ENCODE data around the gene AP3D1. TPM values are rescaled to one million over a fixed set of nuclear protein-coding genes. Genes with fewer than 3 reads are reported as not detected.

AP3D1 gene
- total RNA-seq, 1 experiment from 2014 or later = 103 TPM

DNA sequence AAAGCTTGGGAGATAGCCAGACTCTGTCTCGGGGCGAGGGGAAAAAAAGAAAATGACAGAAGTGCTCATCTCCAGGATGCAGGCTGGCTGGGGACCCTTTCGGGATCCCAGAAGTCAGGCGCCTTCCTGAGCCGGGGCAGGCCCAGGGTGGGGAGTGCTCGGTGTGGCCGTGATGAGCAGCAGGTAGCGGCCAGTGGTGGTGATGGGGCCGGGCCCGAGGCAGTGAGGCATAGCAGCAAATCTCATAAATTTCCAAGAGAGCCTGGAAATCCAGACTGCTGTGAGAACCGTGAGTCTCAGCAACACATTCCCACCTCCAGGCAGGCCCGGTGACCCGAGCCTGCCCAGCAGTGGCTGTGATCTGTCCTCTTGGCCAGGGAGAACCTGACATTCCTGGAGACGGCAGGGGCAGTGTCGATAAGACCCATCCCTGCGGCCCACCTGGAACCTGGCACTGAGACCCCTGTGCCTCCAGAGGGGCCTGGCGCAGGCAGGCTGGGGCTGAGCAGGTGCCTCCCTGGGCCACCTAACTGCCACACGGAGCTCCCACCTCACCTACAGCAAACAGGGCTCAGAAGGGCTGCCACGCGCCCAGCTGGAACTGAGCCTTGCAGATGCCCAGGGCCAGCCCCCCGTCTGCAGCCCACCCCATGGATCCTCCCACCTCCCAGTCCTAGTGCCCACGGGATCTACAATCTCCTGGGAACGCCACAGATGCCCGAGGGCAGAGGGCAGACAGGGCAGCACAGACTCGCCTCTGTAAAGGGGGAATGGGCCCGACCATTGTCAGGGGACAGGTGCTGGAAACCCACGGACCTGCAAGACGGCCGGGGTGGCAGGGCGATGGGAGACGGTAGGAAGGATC is 31.2 kb downstream of the AP3D1 start:
- ATAC-seq = no peak
- Histone ChIP-seq H3K4me3 (ENCODE audit: low read length) (no peak overlapping the region), H3K4me2 (ENCODE audit: low read length) (no peak overlapping the region), H3K27ac (ENCODE audit: low read length) (no peak overlapping the region), H3K4me1 (ENCODE audit: insufficient read depth, low read length) (no peaks in the 10 kb centered on the region), H4K20me1 (ENCODE audit: low read length) (no peaks in the 10 kb centered on the region), H3F3A (ENCODE audit: low read length, unreplicated experiment) (no peaks in the 10 kb centered on the region), H3K9me3 (ENCODE audit: low read length) (no peaks in the 10 kb centered on the region), H3K36me3 (ENCODE audit: low read depth, low read length) (peaks cover 7% of the 10 kb centered on the region; the same call in 1 of the 2 replicates), H2AFZ (ENCODE audit: low read length) (no peak overlapping the region), H3K9me2 (replicated peaks; ENCODE audit: low read length) (no peaks in the 10 kb centered on the region), H3K27me3 (ENCODE audit: low read length) (no peaks in the 10 kb centered on the region), H3K79me2 (ENCODE audit: low read length) (no peaks in the 10 kb centered on the region), H3K9ac (ENCODE audit: low read length) (no peak overlapping the region)
- CTCF ChIA-PET = no interaction called here
- DNase-seq = no peak
- intact Hi-C loops (cut with micrococcal nuclease) = no loop called here
- POLR2A ChIA-PET (ENCODE audit: unreplicated experiment) = no interaction called here
- no TSS peak for BruUV-seq (replicated peaks)
- TF ChIP-seq EZH2phosphoT487 (IDR thresholded peaks at IDR 0.05; ENCODE audit: borderline replicate concordance, low read length) = no peak
- TF ChIP-seq, protein P1, sequence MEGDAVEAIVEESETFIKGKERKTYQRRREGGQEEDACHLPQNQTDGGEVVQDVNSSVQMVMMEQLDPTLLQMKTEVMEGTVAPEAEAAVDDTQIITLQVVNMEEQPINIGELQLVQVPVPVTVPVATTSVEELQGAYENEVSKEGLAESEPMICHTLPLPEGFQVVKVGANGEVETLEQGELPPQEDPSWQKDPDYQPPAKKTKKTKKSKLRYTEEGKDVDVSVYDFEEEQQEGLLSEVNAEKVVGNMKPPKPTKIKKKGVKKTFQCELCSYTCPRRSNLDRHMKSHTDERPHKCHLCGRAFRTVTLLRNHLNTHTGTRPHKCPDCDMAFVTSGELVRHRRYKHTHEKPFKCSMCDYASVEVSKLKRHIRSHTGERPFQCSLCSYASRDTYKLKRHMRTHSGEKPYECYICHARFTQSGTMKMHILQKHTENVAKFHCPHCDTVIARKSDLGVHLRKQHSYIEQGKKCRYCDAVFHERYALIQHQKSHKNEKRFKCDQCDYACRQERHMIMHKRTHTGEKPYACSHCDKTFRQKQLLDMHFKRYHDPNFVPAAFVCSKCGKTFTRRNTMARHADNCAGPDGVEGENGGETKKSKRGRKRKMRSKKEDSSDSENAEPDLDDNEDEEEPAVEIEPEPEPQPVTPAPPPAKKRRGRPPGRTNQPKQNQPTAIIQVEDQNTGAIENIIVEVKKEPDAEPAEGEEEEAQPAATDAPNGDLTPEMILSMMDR (conservative IDR thresholded peaks at IDR 0.05; ENCODE audit: low read depth, low read length) = no peak
- no peak for TF ChIP-seq EZH2 (IDR thresholded peaks at IDR 0.05; ENCODE audit: low read length, unreplicated experiment)

DNA sequence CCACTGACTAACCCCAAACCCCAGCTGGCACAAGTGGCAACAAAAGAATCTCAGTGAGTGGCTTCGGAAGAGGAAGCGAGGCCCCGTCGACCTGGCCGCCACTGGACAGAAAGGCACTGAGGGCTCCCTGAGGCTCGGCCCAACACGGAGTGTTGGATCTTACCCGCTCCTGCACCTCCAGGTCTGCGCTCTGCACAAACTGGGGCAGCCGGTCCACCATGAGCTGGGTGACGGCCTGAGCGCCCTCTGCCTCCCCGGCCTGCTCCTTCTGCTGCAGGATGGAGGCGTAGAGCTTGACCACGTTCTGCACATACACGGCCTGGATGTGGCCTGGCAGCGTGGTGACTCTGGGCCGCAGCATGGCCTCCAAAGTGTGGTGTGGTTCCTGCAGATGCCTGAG is 32.9 kb downstream of the AP3D1 start:
- Histone ChIP-seq H2AFZ (ENCODE audit: low read length) (no peak overlapping the region), H3K4me1 (ENCODE audit: insufficient read depth, low read length) (no peaks in the 10 kb centered on the region), H3F3A (ENCODE audit: low read length, unreplicated experiment) (no peaks in the 10 kb centered on the region), H4K20me1 (ENCODE audit: low read length) (no peaks in the 10 kb centered on the region), H3K9me3 (ENCODE audit: low read length) (no peaks in the 10 kb centered on the region), H3K79me2 (ENCODE audit: low read length) (no peaks in the 10 kb centered on the region), H3K36me3 (ENCODE audit: low read depth, low read length) (peaks cover 7% of the 10 kb centered on the region; the same call in 1 of the 2 replicates), H3K4me3 (ENCODE audit: low read length) (no peak overlapping the region), H3K9ac (ENCODE audit: low read length) (no peak overlapping the region), H3K9me2 (replicated peaks; ENCODE audit: low read length) (no peaks in the 10 kb centered on the region), H3K27me3 (ENCODE audit: low read length) (no peaks in the 10 kb centered on the region), H3K4me2 (ENCODE audit: low read length) (no peak overlapping the region), H3K27ac (ENCODE audit: low read length) (no peak overlapping the region)
- DNase-seq (no peak), ATAC-seq (no peak)
- TF ChIP-seq EZH2 (IDR thresholded peaks at IDR 0.05; ENCODE audit: low read length, unreplicated experiment) = no peak
- TF ChIP-seq, protein P1 (conservative IDR thresholded peaks at IDR 0.05; ENCODE audit: low read depth, low read length) = no peak
- no peak for TF ChIP-seq EZH2phosphoT487 (IDR thresholded peaks at IDR 0.05; ENCODE audit: borderline replicate concordance, low read length)
- BruUV-seq (replicated peaks) = no TSS peak
- CTCF ChIA-PET = no interaction called here
- POLR2A ChIA-PET (ENCODE audit: unreplicated experiment) = no interaction called here
- intact Hi-C loops (cut with micrococcal nuclease) = no loop called here

Data from PC-3 (cell line).